GM23338 (cell line): ENCODE results near the gene JHY. TPM values are rescaled to one million over a fixed set of nuclear protein-coding genes. Genes with fewer than 3 reads are reported as not detected.

ENCODE experiments used
- ATAC-seq: fragments of 200-7000 bp; cut with Tn5 transposase; 3 replicates; pipeline ENCODE4 v1.9.1; 2020
- DNase-seq: peaks from one replicate; pipeline ENCODE4 v3.0.0-alpha.2; 2015; ENCODE audit warnings: low spot score
- H2AFZ ChIP-seq: fragments of 200-600 bp; sonication (generic); 2 replicates; pipeline ENCODE4 v1.8.0; 2016; ENCODE audit warnings: antibody characterized with exemption, mild to moderate bottlenecking, moderate library complexity
- H3F3A ChIP-seq: fragments of 200-600 bp; sonication (generic); replicated peaks from 2 replicates; pipeline ENCODE4 v1.8.0; 2017; ENCODE audit warnings: antibody characterized with exemption, mixed run types, low read depth
- H3K27ac ChIP-seq: fragments of 200-600 bp; sonication (generic); 2 replicates; pipeline ENCODE4 v1.6.1; 2016; ENCODE audit warnings: low read depth
- H3K27me3 ChIP-seq: fragments of 200-600 bp; sonication (generic); 2 replicates; pipeline ENCODE4 v1.8.0; 2016; ENCODE audit warnings: mild to moderate bottlenecking, mixed run types, moderate library complexity; ENCODE audit not compliant: insufficient read depth
- H3K36me3 ChIP-seq: fragments of 200-600 bp; sonication (generic); 2 replicates; pipeline ENCODE4 v1.8.0; 2016; ENCODE audit warnings: mild to moderate bottlenecking; ENCODE audit not compliant: insufficient read depth
- H3K4me1 ChIP-seq: fragments of 200-600 bp; sonication (generic); 2 replicates; pipeline ENCODE4 v1.8.0; 2016; ENCODE audit warnings: mild to moderate bottlenecking, moderate library complexity; ENCODE audit not compliant: insufficient read depth
- H3K4me2 ChIP-seq: fragments of 200-600 bp; sonication (generic); 2 replicates; pipeline ENCODE4 v1.7.1; 2017; ENCODE audit warnings: mixed run types
- H3K4me3 ChIP-seq: fragments of 200-600 bp; sonication (generic); 2 replicates; pipeline ENCODE4 v1.6.1; 2016; ENCODE audit warnings: mixed run types
- H3K79me2 ChIP-seq: fragments of 200-600 bp; sonication (generic); replicated peaks from 2 replicates; pipeline ENCODE4 v1.8.0; 2017; ENCODE audit warnings: mild to moderate bottlenecking; ENCODE audit not compliant: insufficient read depth
- H3K9me2 ChIP-seq: fragments of 200-600 bp; sonication (generic); 2 replicates; pipeline ENCODE4 v1.8.0; 2017; ENCODE audit not compliant: insufficient read depth
- H4K20me1 ChIP-seq: fragments of 200-600 bp; sonication (generic); replicated peaks from 2 replicates; pipeline ENCODE4 v1.8.0; 2017; ENCODE audit warnings: mild to moderate bottlenecking; ENCODE audit not compliant: insufficient read depth
- H3K27ac Mint-ChIP-seq: 2 replicates; pipeline ENCODE4 v1.8.0; 2020; ENCODE audit warnings: inconsistent platforms, mild to moderate bottlenecking, moderate library complexity, mixed read lengths
- H3K27me3 Mint-ChIP-seq: 3 replicates; pipeline ENCODE4 v1.8.0; 2022; ENCODE audit warnings: low read depth, mild to moderate bottlenecking, moderate library complexity, mixed read lengths, inconsistent platforms; ENCODE audit not compliant: insufficient read depth, poor library complexity
- H3K36me3 Mint-ChIP-seq: 3 replicates; pipeline ENCODE4 v1.8.0; 2021; ENCODE audit warnings: low read depth, mild to moderate bottlenecking, inconsistent platforms, moderate library complexity, mixed read lengths
- H3K4me1 Mint-ChIP-seq: 3 replicates; pipeline ENCODE4 v1.8.0; 2020; ENCODE audit warnings: mild to moderate bottlenecking, inconsistent platforms, mixed read lengths
- H3K4me3 Mint-ChIP-seq: 3 replicates; pipeline ENCODE4 v1.8.0; 2021; ENCODE audit warnings: moderate library complexity, mild to moderate bottlenecking, inconsistent platforms, mixed read lengths
- H3K9me3 Mint-ChIP-seq: 3 replicates; pipeline ENCODE4 v1.8.0; 2020; ENCODE audit warnings: moderate library complexity, mild to moderate bottlenecking, inconsistent platforms, mixed read lengths
- EZH2phosphoT487 ChIP-seq: fragments of 200-600 bp; sonication (generic); IDR thresholded peaks from one replicate; pipeline ENCODE4 v1.8.1; 2018; ENCODE audit warnings: antibody characterized with exemption; ENCODE audit not compliant: unreplicated experiment
- JUNB ChIP-seq: IDR thresholded peaks from one replicate; pipeline ENCODE4 v1.6.1; 2016; ENCODE audit warnings: antibody characterized with exemption; ENCODE audit not compliant: unreplicated experiment
- NANOG ChIP-seq: IDR thresholded peaks from 2 replicates; pipeline ENCODE4 v1.6.1; 2016; ENCODE audit warnings: antibody characterized with exemption, borderline replicate concordance
- POLR2AphosphoS5 ChIP-seq: IDR thresholded peaks from 2 replicates; pipeline ENCODE4 v1.6.1; 2016; ENCODE audit warnings: antibody characterized with exemption, low read depth
- ZNF114 ChIP-seq: fragments of 250-450 bp; sonication (Bioruptor Pico); IDR thresholded peaks from 2 replicates; pipeline ENCODE4 v1.5.0; 2020; ENCODE audit warnings: mild to moderate bottlenecking, moderate library complexity
- ZNF331 ChIP-seq: fragments of 250-450 bp; sonication (Bioruptor Pico); IDR thresholded peaks from 2 replicates; pipeline ENCODE4 v1.5.0; 2020; ENCODE audit warnings: low read depth, mild to moderate bottlenecking, moderate library complexity
- polyA plus RNA-seq: library from polyadenylated mRNA; unstranded; fragments of >200 nt; fragmentation: Nextera tagmentation; extraction: Ambion mirVana; gene quantifications from 2 replicates; pipeline ENCODE4 v1.2.1, GENCODE V29; 2016
- total RNA-seq: library from RNA; depleted of rRNA; stranded (reverse); fragments of >200 nt; shearing (Covaris generic); gene quantifications from 2 replicates; pipeline ENCODE4 v1.2.3, GENCODE V29; 2014
- TF ChIP-seq, protein P1 (sequence below): IDR thresholded peaks from one replicate; pipeline ENCODE4 v1.6.1; 2018; ENCODE audit warnings: antibody characterized with exemption; ENCODE audit not compliant: unreplicated experiment
- TF ChIP-seq, protein P2 (sequence below): fragments of 250-450 bp; sonication (Bioruptor Pico); IDR thresholded peaks from 2 replicates; pipeline ENCODE4 v1.5.0; 2020; ENCODE audit warnings: mild to moderate bottlenecking, moderate library complexity
- TF ChIP-seq, protein P3 (sequence below): IDR thresholded peaks from 2 replicates; pipeline ENCODE4 v1.6.1; 2016; ENCODE audit warnings: antibody characterized with exemption

The JHY gene
- total and polyA plus RNA-seq, 2 experiments from 2014 or later = 0.94 to 0.97 TPM

- TF ChIP-seq ZNF331 (no peak), POLR2AphosphoS5 (no peak), EZH2phosphoT487 (no peak), NANOG (no peak), ZNF114 (CRISPR knock-in tag) (no peak)
- TF ChIP-seq, protein P1, sequence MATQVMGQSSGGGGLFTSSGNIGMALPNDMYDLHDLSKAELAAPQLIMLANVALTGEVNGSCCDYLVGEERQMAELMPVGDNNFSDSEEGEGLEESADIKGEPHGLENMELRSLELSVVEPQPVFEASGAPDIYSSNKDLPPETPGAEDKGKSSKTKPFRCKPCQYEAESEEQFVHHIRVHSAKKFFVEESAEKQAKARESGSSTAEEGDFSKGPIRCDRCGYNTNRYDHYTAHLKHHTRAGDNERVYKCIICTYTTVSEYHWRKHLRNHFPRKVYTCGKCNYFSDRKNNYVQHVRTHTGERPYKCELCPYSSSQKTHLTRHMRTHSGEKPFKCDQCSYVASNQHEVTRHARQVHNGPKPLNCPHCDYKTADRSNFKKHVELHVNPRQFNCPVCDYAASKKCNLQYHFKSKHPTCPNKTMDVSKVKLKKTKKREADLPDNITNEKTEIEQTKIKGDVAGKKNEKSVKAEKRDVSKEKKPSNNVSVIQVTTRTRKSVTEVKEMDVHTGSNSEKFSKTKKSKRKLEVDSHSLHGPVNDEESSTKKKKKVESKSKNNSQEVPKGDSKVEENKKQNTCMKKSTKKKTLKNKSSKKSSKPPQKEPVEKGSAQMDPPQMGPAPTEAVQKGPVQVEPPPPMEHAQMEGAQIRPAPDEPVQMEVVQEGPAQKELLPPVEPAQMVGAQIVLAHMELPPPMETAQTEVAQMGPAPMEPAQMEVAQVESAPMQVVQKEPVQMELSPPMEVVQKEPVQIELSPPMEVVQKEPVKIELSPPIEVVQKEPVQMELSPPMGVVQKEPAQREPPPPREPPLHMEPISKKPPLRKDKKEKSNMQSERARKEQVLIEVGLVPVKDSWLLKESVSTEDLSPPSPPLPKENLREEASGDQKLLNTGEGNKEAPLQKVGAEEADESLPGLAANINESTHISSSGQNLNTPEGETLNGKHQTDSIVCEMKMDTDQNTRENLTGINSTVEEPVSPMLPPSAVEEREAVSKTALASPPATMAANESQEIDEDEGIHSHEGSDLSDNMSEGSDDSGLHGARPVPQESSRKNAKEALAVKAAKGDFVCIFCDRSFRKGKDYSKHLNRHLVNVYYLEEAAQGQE = no peak
Measured at GRCh38 chr11:122847466-122847865, 35.1 kb upstream of the JHY start (continued).

DNA sequence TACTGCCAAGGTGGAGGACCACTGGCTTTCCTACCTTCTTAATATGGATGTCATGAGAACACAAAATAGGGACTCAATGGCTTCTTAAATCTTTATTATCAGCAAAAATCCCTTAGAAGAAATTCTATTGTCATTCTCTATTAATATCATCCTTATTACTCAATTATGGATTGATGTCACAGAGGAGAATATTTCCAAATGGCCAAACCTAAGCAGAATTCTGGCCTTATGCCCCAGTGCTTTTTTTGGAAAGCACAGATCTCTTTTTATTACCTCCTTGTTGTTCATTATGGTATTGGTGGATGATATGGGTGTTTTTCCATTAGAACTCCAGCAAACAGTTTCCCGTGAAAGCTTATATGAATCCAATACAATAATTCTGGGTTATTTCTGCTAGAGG, 34.4 kb upstream of the JHY start:
- no peaks in the 10 kb centered on the region for H3K36me3 Mint-ChIP-seq
- no peak for DNase-seq
- H3K9me2 ChIP-seq = no peaks in the 10 kb centered on the region; the same call in 1 of the 2 replicates
- TF ChIP-seq NANOG (no peak), POLR2AphosphoS5 (no peak), EZH2phosphoT487 (no peak), JUNB (no peak), ZNF114 (CRISPR knock-in tag) (no peak)
- TF ChIP-seq, protein P2, sequence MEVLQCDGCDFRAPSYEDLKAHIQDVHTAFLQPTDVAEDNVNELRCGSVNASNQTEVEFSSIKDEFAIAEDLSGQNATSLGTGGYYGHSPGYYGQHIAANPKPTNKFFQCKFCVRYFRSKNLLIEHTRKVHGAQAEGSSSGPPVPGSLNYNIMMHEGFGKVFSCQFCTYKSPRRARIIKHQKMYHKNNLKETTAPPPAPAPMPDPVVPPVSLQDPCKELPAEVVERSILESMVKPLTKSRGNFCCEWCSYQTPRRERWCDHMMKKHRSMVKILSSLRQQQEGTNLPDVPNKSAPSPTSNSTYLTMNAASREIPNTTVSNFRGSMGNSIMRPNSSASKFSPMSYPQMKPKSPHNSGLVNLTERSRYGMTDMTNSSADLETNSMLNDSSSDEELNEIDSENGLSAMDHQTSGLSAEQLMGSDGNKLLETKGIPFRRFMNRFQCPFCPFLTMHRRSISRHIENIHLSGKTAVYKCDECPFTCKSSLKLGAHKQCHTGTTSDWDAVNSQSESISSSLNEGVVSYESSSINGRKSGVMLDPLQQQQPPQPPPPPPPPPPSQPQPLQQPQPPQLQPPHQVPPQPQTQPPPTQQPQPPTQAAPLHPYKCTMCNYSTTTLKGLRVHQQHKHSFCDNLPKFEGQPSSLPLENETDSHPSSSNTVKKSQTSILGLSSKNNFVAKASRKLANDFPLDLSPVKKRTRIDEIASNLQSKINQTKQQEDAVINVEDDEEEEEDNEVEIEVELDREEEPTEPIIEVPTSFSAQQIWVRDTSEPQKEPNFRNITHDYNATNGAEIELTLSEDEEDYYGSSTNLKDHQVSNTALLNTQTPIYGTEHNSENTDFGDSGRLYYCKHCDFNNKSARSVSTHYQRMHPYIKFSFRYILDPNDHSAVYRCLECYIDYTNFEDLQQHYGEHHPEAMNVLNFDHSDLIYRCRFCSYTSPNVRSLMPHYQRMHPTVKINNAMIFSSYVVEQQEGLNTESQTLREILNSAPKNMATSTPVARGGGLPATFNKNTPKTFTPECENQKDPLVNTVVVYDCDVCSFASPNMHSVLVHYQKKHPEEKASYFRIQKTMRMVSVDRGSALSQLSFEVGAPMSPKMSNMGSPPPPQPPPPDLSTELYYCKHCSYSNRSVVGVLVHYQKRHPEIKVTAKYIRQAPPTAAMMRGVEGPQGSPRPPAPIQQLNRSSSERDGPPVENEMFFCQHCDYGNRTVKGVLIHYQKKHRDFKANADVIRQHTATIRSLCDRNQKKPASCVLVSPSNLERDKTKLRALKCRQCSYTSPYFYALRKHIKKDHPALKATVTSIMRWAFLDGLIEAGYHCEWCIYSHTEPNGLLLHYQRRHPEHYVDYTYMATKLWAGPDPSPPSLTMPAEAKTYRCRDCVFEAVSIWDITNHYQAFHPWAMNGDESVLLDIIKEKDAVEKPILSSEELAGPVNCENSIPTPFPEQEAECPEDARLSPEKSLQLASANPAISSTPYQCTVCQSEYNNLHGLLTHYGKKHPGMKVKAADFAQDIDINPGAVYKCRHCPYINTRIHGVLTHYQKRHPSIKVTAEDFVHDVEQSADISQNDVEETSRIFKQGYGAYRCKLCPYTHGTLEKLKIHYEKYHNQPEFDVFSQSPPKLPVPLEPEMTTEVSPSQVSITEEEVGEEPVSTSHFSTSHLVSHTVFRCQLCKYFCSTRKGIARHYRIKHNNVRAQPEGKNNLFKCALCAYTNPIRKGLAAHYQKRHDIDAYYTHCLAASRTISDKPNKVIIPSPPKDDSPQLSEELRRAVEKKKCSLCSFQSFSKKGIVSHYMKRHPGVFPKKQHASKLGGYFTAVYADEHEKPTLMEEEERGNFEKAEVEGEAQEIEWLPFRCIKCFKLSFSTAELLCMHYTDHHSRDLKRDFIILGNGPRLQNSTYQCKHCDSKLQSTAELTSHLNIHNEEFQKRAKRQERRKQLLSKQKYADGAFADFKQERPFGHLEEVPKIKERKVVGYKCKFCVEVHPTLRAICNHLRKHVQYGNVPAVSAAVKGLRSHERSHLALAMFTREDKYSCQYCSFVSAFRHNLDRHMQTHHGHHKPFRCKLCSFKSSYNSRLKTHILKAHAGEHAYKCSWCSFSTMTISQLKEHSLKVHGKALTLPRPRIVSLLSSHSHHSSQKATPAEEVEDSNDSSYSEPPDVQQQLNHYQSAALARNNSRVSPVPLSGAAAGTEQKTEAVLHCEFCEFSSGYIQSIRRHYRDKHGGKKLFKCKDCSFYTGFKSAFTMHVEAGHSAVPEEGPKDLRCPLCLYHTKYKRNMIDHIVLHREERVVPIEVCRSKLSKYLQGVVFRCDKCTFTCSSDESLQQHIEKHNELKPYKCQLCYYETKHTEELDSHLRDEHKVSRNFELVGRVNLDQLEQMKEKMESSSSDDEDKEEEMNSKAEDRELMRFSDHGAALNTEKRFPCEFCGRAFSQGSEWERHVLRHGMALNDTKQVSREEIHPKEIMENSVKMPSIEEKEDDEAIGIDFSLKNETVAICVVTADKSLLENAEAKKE (CRISPR knock-in tag) = no peak
- TF ChIP-seq, protein P1 = no peak
- TF ChIP-seq, protein P3, sequence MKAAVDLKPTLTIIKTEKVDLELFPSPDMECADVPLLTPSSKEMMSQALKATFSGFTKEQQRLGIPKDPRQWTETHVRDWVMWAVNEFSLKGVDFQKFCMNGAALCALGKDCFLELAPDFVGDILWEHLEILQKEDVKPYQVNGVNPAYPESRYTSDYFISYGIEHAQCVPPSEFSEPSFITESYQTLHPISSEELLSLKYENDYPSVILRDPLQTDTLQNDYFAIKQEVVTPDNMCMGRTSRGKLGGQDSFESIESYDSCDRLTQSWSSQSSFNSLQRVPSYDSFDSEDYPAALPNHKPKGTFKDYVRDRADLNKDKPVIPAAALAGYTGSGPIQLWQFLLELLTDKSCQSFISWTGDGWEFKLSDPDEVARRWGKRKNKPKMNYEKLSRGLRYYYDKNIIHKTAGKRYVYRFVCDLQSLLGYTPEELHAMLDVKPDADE = no peak

More for the DNA sequence above, 34.4 kb upstream of the JHY start:
- no peak overlapping the region for H2AFZ ChIP-seq
- no peaks in the 10 kb centered on the region for H4K20me1 ChIP-seq
- H3K27me3 ChIP-seq = no peaks in the 10 kb centered on the region
- H3K27me3 Mint-ChIP-seq = no peaks in the 10 kb centered on the region
- H3K4me2 ChIP-seq = no peak overlapping the region
- H3K4me3 ChIP-seq = no peak overlapping the region
- H3K4me1 ChIP-seq = peaks cover 18% of the 10 kb centered on the region; the same call in 1 of the 2 replicates
- H3K27ac ChIP-seq = no peak overlapping the region
- H3F3A ChIP-seq = no peaks in the 10 kb centered on the region
- no peaks in the 10 kb centered on the region for H3K9me3 Mint-ChIP-seq
- no peak for ATAC-seq
- H3K4me1 Mint-ChIP-seq = peaks cover 22% of the 10 kb centered on the region
- no peak overlapping the region for H3K27ac Mint-ChIP-seq
- H3K36me3 ChIP-seq = no peaks in the 10 kb centered on the region
- no peak overlapping the region for H3K4me3 Mint-ChIP-seq
- H3K79me2 ChIP-seq = no peaks in the 10 kb centered on the region
